NOMO-1 treated with dmso at 0.1 percent for 144 hours (cell line): ENCODE data around the gene MRO.
"Not testable (repeated sequence)": the region's sequence is repeated elsewhere in the genome, so short reads cannot be mapped to it uniquely, and the experiment has no call there.

Experiments
- DNase-seq: peaks from one replicate; lab custom pipeline; 2025; ENCODE audit not compliant: unreplicated experiment; lab: John Stamatoyannopoulos, UW

Gene MRO

DNA sequence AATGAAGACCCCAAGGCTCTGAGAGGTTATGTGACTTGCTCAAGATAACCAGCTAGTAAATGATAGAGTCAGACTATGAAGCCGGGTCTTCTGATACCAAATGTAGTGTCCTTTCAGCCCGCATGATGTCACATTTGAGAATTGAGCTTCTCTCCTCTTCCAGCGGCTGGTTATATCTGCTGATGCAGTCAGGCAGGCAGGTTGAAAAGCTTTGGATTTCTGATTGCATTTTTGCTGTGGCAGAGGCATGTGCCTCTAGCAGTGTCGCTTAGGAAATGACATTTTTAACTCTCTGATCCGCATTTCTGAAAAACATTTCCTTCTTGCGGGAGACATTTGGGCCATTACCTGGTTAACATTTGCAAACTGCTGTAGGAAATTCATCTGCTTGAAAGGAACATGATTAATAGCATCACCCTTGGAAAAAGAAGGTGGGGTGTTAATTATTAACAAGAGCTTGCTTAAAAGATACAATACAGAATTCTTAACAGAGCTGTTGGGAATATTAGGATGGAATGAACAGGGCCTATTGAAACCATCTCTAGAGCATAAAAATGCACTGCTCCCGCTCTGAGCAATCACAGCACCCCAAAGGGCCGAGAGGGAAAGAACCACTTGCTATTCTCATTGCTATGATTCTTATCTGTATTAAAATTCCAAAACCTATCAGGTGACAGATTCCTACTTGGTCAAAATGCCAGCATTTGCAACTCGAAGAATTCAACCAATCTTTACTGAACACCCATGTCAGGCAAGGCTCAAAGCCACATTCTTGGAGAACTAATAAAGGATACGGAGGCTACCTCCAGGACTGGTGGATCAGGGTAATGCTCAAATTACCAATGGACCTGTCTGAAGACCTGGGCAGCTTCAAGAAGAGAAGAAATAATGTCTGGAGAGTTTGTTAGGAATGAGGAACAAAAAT is 25.9 kb downstream of the MRO start:
- DNase-seq, result no peak

DNA sequence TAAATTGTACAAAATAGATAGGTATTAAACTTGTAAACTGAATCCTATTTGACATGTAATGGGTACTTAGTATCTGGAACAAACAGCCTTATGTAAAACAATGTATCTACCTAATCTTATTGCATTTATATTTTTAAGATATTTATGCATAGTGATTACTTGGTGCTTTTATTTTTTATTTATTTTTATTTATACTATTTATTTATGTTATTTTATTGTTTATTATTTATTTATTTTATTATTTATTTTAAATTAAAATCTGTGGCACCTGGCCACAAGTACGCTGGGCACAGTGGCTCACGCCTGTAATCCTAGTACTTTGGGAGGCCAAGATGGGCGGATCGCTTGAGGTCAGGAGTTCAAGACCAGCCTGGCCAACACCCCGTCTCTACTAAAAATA is 26.9 kb downstream of the MRO start:
- no peak for DNase-seq

DNA sequence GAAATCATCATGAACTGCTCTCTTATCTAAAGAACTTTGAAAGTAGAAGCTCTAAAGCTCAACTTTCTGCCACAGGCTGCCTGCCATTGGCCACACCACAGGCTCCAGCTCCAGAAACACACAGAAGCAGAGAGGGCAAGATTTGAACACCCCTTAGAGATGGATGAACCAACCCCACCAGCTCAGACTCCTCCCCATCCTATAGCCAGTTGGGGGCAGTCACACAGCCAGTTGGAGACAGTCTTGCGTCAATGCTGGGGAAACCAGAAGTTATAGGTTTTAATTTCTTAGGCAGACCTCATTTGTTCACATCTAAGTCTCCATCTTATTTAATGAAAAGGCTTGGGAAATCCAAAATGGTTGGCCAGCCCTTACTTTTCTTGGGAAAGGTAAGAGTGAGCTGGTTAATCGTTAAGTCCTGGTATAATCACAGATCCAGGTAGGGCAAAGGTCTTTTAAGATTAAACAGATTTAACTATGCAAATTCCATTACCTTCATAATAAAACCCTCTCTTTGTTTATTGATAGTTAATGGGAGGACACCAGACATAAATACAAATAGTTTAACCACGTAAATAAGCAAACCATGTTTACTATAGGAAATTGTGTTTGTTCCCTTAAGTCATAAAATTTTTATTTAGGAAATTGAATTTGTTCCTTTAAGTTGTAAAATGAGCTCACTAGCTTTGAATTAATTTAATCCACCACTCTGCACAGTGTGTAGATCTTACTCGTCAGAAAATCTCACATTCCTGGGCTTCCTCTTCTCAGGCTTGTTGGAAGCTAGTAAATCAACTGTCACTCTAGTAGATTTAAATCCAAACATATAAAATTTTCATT is 28.0 kb downstream of the MRO start:
- DNase-seq, result no peak

DNA sequence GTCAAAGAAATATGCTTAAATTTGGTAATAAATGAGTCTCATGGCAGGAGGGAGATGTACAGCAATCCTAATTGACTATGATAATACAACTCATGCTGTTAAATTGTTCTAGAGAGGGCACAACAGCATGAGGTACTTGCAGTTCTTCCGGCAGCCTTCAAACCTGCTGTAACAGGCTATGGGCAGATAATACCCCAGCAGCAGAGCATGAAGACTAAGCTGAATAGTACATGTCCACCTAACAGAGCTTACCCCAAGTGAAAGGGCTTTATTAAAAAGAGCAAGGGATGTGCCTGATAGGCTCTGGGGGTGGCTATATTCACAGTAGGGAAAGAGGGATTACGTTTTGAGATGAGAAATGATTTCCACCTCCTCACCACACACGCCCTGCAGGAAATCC is 28.9 kb downstream of the MRO start:
- DNase-seq, result no peak

DNA sequence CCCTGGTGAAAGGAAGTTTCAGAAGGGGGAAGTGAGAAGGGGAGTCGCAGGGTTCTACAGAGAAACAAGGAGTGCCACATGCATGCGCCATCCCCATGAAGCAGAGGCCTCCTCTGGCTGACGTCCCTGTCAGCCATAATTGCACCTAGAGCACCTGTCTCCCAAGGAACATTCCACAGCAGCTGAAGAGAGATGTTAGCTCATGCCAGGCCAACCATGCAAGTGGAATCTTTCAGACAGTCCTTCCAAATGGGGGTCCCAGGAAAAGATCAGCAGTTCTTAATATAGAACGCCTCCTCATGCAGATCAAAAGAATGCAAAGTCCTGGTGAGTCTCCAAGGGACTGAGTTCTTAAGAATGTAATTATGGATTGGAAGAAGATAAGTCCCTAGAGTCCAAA is 29.6 kb downstream of the MRO start:
- DNase-seq, result no peak

DNA sequence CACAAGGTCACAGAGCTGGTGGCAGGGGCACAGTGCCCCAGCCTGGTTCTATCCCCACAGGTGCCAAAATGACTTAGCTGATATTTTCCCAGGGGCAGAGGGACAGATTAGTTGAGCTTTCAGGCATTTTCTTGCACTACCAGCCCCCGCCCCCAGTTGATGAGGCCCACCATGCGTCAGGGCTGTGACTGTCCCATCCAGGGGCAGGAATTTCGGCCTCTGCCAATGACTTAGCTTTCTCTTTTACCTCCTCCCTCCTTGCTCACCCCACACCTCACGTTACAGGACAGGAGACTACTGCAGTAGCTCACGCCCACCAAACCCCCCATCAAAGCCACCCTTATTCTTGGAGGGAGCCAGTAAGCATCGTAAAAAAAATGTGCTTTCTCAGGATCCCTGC is 31.5 kb downstream of the MRO start:
- no peak for DNase-seq

DNA sequence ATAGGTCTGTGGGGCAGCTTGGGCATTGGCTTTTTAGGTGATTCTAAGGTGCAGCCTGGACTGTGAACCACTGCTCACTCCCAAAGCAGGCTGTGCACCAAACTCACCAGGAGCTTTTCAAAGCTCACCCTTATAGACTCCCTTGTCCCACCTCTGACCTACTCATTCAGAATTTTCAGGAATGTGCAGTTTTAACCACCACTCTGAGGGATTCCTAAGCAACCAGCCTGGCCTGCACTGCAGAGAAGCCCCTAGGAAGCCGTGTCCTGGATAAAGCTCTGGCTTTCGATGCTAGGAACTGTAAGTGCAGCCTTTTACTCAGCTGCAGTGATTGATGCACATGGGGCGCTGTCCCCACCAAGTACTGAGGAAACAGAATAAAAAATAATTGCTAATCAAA is 33.0 kb downstream of the MRO start:
- no peak for DNase-seq

DNA sequence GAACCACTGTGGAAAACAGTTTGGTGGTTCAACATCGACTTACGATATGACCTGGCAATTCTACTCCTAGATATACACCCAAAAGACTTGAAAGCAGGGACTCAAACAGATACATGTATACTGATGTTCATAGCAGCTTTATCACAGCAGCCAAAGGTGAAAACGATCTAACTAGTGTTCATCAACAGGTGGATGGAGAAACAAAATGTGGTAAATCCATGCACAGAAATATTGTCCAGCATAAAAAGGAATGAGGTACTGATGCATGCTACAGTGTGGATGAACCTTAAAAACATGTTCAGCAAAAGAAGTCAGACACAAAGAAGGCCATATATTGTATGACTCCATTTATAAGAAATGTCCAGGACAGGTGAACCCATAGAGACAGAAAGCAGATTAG is 36.3 kb downstream of the MRO start:
- DNase-seq, result no peak

DNA sequence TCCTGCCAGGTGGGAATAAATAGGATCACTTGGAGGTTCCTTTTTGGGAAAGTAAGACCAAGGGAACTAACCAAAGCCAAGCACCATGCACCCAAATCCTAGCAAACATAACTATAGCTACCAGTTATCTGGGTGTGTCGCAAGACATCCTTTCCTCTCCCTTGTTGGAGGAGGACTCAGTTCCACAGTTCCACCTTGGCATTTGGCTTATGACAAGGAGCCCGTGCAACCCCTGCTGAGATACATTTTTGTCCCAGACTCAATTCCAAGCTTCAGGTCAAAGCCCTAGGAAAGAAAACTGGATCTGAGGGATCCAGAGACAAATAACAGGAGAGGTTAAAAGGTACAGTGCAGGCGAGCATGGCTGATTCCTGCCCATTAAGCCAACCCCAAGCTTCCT is 40.8 kb downstream of the MRO start:
- DNase-seq, result not testable (repeated sequence)

DNA sequence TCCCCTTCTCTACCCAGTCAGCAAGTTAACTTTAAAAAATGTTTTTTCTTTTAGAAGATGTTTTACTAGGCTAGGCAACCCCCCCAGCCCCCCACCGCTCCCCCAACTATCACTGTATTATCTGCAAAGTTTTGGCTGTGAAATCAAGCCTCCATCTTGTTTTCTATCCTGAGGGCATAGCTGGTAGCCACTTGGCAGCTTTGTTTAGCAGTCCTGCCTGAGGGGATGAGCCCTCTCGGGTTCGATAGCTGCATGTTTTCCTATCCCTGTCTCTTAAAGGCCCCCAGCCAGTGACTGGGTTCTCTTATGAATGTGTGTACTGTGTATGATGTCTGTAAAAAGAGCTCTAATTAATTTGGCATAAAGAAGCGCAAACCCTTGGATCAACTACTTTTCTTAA is 43.4 kb downstream of the MRO start:
- DNase-seq, result no peak

DNA sequence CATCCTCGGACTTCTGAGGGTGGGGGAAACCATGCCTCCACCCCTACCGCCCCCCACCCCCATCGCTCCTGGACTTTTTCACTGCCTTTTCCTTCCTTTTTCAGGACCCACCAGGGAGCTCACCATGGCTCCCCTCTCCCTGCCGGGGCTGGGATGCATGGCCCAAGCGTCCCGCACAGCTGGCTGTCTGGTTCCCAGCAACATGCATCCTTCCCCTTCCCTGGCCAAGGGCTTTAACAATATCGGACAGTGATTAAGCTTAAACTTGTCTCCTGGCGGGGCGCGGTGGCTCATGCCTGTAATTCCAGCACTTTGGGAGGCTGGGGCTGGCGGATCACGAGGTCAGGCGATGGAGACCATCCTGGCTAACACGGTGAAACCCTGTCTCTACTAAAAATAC is 44.1 kb downstream of the MRO start:
- DNase-seq, result no peak

DNA sequence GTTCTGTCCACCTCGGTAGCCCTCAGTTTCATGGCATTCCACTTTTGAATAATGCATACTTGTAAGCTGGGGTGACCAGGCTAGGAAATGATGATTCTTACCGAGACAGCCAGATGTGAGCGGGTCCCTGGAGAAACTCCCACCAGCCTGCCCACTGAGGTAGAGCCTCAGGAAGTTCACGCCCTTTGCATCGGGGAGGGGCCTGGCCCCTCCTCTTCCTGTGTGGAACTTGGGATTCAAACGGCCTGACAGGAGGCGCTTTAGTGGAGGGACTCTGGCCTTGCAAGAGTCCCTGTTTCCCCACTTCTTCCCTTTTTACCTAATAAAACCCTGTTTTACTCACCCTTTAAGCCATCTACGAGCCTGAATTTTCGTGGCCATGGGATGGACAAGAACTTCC is 44.6 kb downstream of the MRO start:
- DNase-seq, result no peak

DNA sequence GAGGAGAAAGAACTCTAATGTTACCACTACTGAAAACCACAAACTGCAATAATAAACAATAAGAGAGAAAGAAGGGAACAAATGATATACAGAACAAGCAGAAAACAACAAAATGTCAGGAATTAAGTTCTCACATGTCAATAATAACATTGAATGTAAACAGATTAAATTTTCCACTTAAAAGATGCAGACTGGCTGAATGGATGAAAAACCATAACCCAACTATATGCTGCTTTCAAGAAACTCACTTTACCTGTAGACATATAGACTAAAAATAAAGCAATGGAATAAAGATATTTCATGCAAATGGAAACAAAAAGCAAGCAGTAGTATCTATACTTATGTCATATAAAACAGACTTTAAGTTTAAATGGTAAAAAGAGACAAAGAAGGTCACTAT is 50.4 kb downstream of the MRO start:
- no peak for DNase-seq

DNA sequence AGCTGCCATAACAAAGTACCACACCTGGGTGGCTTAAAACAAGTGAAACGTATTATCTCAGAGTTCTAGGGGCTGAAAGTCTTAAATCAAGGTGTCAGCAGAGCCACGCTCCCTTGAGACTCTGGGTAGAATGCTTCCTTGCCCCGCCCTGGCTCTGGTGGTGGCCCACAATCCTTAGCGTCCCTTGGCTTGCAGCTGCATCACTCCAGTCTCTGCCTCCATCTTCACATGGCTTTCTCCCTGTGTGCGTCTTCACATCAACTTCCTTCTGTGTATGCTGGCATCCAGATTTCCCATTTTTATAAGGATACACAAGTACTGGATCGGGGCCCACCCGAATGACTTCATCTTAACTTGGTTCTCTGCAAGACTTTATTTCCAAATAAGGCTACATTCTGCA is 62.5 kb downstream of the MRO start:
- DNase-seq, result no peak

DNA sequence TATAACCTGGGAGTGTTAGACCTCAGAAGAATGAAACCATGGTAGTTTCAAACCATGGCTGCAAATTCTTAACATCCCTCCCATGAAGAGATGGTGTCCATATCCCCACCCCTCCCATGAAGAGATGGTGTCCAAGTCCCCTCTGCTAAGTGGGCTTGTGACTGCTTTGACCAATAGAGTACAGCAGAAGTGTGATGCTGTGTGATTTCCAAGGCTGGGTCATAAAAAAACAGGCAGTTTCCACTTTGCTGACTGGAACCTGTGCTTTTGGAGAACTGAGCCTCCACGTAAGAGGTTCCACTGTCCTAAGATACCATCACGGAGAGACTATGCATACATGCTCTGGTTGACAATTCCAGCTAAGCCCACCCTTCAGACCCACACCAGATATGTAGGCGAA is 65.5 kb downstream of the MRO start:
- no peak for DNase-seq

DNA sequence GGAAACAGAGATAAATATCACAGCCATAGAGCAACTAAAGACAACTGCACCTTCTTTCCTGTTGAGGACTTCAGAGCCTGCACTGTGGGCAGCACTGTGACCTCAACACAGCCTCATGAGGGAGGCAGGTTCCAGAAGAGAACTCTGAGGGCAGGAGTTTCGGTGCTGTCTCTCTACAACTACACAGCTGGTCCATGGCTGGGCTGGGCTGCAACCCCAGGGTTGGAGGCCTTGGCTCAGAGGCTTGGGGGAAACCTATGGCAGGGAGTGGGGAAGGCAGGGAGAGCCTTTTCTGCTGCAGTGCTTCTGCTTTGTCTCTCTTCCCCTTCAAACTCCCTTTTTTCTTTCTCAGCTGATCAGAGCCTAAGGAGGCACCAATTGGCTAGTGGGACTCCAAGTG is 66.5 kb downstream of the MRO start:
- no peak for DNase-seq

DNA sequence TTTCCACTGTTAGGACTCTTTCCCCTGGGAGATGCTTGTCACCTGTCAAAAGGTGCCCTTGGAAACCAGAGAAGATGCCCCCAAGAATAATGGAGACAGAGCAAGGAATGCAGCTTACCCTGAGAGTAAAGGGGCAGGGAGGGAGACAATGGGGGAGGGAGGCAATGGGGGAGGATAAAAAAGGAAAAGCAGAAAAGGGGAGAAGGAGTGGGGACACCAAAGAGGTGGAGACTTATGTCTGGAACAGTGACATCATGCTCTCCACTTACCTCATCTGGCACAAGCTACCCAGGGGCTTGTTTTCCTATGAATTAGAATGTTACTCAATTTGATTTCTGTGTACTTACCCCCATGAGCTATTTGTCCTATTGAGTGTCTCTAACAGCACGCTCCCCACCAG is 67.9 kb downstream of the MRO start:
- DNase-seq, result no peak

DNA sequence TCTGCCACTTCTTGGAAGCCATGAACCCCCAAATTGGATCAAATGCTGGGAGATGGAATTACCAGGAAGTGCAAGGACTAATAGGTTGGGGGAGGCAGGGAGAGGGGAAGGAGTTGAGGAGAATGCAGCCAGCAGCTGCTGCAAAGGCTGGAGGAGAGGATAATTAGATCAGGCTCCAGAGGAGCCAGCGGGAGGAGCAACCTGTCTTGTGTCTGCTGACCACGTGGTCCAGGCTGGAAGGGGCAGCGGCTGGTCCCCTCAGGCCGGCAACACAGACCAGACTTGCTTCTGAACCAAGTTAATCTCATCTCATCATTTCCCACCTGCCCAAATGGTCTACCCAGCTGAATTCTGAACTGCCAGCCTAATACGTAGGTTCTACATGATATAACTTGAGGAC is 68.3 kb downstream of the MRO start:
- no peak for DNase-seq

DNA sequence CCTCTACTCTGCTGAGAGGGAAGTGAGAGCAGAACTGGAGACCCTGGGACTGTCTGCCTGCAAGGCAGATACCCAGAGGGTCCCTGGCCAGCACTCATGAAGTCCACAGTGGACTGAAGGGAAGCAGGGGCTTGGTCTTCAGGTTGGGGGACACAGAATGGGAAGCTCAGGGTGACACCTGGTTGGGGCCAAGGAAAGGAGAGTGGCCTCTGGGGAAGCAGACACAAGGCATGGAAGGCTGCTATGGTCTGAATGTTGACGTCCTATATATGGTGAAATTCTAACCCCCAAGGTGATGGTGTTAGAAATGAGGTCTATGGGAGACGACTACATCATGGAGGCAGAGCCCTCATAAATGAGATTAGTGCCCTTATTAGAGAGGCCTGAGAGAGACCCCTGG is 69.3 kb downstream of the MRO start:
- DNase-seq, result no peak

DNA sequence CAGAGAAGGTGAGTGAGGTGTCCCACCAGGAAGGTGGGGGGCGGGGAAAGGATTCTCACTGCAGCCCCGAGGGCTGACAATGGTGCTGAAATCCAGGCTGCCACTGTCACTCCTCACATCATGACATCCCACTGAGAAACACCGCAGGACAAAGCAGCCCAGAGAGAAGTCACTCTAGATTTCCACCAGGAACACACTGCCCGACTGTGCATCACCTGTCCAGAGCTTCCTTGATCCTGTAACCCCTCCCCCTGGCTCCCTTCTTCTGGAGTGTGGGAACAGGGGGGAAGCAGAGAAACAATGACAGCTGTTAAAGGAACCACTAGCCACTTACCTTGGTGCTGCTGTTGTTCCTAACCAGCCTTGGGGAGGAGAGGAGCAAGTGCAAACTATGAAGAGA is 69.9 kb downstream of the MRO start:
- no peak for DNase-seq

DNA sequence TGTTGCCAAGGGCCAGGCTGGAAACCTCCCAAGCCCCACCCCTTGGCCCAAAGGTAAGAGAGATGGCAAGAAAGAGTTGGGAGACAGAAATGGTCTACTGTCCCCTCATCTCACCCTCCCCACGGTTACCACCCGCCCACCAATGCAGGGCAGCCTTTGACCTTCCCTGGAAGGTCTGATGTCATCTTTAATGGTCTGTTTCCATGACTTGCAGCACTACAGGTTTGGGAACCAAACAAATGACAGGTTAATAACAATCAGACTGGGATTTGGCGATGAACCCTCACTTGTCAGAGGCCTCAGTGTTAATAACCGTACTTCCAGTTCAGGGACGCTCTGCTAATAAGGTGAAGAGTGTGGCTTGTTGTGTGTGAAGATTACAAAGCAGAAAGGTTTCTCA is 70.4 kb downstream of the MRO start:
- no peak for DNase-seq
